Raji (cell line): Measurements from ENCODE around the gene BCL10.

Experiments
- POLR2A ChIP-seq: IDR thresholded peaks from 2 replicates; pipeline ENCODE4 v1.6.1; 2011; ENCODE audit warnings: low read depth, low read length, control low read depth; ENCODE audit not compliant: insufficient read depth

The BCL10 gene

DNA sequence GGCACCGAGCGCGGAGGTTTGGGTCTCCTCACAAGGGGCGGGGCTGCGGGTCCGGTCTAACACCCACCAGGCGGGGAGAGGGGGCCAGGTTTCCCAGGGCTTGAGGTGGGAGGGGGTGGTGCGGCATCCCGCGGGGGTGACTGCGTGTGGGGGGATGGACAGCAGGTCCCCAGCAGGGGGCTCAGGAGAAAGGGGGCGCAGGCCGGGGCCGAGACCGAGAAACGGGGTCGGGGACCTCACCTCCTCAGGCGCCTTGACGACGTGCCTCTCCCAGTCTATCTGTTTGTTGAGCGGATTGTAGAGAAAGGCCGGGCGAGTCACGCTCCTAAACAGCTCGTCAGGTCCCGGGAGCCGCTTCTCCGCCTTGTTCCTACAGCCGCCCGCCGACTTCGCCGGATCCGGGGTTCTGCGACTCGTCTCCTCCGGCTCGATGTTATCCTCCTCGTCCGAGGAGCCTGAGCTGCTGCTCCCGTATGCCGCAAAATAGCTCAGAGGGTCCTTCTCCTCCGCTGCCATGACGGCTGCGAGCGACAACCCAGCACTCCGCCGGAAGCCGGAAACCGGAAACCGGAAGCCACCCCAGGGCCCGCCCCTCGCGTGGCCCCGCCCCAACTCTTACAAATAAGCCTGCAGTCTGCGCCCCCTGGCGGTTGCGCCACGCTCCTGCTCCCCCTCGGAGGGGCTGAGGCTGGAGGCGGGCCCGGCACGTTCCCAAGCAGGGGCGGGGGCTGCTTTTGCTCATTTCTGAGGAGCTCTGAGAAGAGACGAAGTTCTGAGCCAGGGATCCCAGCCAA is 17.1 kb downstream of the BCL10 start, which contains the start of gene C1orf52:
Gene C1orf52 (minus strand): TSS at position 545 of the 794 bp plus-strand sequence. CDS start 29 bp downstream, at position 516.
- TF ChIP-seq POLR2A, result peak; percentile 96

DNA sequence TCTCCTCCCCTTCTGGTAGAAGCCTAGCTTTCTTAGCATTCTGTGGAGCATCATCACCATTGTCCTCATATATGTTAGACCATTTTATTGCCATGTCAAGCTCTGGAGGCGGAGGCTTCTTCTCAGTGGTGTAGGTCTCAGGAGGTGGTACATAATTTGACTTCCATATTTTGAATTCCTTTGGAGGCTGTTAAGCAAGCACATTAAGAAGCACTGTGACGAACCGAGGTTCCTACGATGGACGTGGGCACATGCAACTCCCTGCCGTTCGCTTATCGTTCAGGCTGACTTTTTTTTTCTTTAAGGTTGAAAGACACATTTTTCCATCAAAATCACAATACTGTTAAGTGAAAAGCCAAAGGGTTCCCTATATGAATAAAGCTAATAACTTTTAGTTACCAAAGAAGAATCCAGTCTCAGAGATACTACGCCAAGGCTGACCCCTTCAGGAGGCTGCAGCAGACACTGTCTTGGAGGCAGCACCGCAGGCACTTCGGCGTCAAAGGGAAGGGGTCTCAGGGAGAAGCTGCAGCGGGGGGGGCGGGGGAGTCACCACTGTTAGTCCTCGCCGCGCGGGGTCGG is 17.8 kb downstream of the BCL10 start:
- no peak for TF ChIP-seq POLR2A

DNA sequence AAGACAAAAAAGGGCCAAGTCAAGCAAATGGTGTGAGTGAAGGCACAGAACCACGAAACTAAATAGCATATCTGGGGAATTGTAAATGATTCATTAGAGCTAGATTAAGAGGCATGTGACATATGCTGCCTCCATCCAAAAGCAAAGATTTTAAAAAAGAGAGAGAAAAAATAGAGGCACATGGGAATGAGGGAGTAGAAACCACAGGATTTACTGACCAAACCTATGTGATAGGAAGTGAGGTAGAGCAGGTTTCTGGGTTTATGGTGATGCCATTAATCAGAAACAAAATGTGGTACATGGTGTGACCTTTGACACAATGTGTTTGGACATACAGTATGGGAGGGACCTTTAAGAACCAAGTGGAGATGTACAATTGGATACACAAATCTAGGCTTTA is 30.5 kb downstream of the BCL10 start:
- no peak for TF ChIP-seq POLR2A

DNA sequence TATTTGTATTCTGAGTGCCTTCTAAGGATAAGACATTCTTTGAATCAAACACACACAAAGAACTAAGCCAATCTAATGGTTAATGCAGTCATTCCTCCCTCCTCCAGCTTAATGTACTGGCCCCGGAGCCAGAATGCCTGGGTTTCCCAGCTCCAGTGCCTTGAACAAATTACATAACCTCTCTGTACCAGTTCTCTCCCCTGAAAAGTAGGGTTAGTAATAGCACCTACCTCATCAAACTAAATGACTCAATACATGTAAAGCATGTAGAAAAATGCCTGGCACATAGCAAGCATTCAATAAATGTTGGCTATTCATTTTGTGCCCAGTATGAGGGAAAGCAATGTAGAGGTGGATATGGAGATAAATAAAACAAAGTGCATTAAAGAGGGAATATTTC is 31.0 kb downstream of the BCL10 start:
- TF ChIP-seq POLR2A, result no peak

DNA sequence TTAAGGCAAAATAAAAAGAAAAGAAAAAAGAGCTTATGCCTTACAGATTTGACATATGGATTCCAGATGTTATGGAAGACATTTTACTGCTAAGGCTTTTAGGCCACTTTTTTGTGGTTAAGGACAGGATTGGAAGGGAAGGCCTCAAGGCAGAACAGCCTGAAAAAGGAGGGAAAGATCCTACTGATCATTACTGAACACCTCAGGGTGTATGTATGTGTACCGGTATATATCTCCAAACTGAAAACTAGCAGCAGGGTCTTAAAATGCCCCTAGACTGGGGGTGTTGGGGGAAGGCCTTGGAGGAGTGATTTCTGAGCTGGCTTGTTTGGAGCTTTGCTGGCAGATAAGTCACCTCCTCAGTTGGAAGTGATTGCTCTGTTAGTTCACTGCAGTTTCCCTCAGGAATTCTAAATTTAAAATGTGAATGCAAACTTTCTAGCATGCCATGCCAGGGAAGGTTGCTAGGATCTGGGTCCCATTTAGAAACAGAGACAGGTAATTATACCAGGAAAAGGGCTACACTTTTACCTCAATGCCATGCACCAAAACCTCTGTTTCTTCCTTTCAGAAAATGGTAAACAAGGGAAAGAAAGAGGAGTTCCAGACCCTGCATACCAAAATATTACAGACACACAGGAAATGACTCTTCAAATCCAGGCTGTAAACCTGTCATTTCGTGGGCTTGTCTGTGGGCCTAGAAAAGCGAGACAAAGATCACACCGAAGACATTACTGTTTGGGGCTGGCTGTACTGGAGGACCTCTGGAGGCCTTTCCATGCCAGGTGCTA is 32.0 kb downstream of the BCL10 start:
- no peak for TF ChIP-seq POLR2A

DNA sequence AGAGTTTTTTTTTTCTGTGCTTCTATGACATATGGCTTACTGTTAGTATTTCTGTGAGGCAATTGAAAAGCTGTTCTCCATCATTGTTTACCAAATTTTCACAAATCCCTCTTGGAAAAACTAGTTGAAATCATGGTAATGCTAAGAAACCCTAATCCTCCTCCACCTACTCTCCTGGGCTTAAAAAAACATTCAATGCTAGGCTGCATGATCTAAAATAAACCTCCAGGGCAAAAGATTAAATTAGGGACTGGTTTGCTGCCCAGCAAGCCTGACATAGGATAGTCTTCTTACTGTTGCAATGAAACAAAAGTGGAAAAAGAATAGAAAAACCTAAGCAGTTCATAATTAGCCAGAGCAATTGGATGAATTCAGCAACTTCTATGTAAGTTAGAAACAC is 33.1 kb downstream of the BCL10 start:
- TF ChIP-seq POLR2A, result no peak

DNA sequence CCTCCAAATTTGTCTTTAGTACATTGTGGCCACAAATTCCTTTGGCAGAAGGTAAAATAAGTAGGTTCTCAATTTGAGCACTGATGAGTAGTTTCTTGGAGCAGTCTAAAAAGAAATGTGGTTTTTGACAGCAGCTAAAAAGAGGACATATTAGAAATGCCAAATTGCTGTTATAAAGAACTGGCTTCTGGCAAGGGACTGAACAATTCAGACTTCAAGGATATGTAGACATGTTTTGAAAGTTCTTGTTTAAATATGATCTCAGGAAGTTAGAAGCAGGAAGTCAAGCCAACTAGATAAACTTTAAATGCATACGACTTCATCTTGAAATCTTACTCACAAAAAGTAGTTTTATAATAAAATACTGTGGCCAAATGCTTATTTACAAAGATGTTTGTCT is 35.8 kb downstream of the BCL10 start:
- no peak for TF ChIP-seq POLR2A

DNA sequence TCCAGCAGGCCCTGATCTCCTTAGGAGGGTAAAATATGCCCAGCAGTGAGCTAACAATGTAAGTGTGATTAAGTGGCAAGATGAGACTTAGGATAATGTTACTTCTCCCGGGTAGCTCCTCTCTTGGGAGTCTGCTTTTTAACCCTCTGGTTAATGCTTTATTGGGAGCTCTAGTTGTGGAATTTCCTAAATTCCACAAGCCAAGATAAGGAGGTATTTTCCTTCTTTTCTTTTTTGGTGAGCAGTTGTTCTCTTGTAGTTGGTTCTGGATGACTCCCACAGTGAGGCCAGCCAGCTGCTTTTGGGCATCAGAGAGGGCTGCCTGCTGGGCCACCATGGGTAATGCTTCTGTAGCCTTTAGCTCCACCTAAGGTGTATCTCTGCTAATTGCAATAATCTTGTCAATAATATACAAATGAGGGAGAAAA is 36.2 kb downstream of the BCL10 start:
- TF ChIP-seq POLR2A, result no peak

DNA sequence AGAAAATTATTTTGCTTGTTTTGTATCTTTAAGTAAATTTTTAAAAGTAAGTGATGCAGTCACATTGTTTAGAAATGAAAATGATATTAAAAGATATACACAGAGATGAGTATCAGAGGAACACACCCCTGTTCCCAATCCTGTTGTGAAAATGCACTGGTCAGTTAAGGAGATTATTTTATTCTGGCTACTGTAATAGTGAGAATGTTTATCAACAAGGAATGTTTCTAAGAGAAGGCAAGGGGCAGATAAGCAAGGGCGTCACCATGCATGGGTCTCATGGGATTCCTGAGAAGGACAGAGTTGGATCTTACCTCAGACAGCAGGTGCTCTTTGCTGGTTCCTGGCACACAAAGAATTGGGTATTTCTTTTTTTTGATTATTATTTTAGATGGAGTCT is 38.8 kb downstream of the BCL10 start:
- TF ChIP-seq POLR2A, result no peak

DNA sequence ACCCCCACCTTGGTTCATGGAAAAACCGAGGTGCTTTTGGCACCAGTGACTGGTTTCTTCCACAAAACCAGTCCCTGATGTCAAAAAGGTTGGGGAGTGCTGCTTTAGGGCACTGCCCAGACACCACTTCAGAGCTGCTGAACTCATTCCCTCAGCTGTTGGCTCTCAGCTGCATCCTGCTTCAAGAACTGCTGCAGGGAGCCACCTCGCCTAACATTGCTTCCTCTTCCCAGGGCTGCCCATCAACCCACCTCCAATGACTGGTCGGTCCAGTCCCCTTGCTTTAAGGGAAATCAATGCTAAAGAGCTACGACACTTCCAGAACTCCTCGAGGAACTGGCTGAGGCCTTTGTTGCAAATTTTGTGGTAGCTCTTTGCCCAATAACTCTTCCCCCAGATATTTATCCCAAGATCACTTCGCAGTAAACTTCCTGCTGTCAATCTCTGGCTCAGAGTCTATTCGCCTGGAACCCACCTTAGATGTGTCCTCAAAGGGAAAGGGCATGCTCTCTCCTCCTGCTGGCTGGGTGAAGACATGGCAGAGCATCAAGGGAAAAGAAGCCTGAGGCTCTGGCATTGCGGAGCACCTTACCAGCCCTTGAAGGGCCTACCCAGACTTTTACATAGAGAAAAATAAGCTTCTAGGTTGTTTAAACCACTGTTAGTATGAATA is 46.0 kb downstream of the BCL10 start:
- TF ChIP-seq POLR2A, result no peak

DNA sequence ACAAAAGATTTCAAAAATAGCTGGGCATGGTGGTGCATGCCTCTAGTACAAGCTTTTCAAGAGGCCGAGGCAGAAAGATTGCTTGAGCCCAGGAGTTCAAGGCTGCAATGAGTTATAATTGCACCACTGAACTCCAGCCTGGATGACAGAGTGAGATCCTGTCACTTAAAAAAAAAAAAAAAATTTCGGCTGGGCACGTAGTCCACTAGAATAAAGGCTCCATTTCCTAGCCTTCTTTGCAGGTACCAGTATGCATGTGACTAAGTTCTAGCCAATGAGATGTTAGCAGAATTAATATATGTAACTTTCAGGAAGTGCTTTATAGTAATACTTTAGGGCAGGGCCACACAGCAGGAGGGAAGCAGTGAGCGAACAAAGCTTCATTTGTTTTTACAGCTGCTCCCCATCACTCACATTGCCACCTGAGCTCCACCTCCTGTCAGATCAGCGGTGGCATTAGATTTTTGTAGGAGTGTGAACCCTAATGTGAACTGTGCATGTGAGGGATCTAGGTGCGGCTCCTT is 46.8 kb downstream of the BCL10 start:
- TF ChIP-seq POLR2A, result no peak

DNA sequence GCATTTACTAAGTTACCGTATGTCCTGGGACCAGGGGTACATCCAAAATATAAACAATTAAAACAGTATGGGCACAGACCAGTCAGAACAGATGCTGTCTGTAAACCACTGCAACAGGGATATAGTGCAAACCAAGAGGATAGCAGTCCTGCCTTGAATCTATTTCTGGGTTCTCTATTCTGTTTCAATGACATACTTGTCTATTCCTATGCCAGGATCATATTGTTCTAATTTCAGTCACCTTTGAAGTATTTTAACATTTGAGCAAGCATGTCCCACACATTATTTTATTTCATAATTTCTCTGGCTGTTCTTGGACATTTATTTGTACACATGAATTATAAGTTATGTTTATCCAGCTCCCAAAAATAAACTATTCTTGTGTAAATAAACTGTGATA is 47.5 kb downstream of the BCL10 start:
- no peak for TF ChIP-seq POLR2A

DNA sequence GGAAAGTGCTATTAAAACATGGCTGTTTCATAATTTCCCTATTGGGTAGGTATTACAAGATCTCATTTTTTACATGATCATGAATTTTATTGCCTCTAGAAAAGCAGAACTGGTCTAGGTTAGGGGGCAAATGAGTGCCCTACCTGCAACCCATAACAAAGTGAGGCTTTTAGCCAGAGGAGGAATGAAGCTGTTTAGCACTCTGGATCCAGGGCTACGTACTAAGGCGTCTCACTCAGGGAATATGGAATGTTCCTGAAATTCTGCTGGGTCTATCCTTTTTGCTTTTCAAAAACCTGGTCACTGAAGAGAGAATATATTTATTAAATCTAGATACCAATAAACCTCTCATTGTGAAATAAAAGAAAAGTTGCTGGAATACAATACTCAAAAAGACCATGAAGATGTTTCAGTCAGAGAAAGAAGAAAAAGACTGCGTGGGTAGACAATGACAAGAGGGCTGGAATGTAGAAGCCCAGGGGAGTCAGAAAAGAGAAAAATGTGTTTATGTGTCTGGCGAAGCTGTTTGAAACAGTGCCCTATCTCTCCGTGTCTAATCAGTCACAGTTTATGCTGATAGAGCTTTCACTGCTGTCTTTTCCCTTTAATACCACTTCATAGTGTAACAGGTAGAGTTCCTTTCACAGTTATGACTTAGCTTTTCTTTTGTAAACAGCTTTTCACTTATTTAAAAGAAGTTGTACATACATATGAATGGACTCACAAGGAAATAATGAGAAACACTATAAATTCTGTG is 50.6 kb downstream of the BCL10 start:
- TF ChIP-seq POLR2A, result no peak
